ENCODE data around the gene ZNG1B.
"Not testable (repeated sequence)": the region's sequence is repeated elsewhere in the genome, so short reads cannot be mapped to it uniquely, and the experiment has no call there.

GRCh38 chr2:113527350-113528045, 90.0 kb downstream of the ZNG1B start:
- TF ChIP-seq CTCF (IDR thresholded peaks at IDR 0.05; ENCODE audit: low read length); EZH2 (optimal IDR thresholded peaks at IDR 0.05; ENCODE audit: low read depth, low read length): not testable (repeated sequence)
